Upper lobe of right lung (tissue), 1 donor: ENCODE data around the gene EPHB6. TPM values are rescaled to one million over a fixed set of nuclear protein-coding genes. Genes with fewer than 3 reads are reported as not detected.
A peak's percentile ranks its signal among the peaks of the same experiment; 100 is the strongest.

ENCODE experiments used
- ATAC-seq: fragments of 200-7000 bp; cut with Tn5 transposase; one replicate; pipeline ENCODE4 v1.9.1; 2020; ENCODE audit warnings: mild to moderate bottlenecking, moderate library complexity
- DNase-seq: peaks from one replicate; pipeline ENCODE4 v3.0.0-alpha.2; 2020
- H3K27ac ChIP-seq: fragments of 200-600 bp; one replicate; pipeline ENCODE4 v1.8.0; 2022
- H3K27me3 ChIP-seq: fragments of 200-600 bp; one replicate; pipeline ENCODE4 v1.8.0; 2022; ENCODE audit warnings: mild to moderate bottlenecking
- H3K36me3 ChIP-seq: fragments of 200-600 bp; one replicate; pipeline ENCODE4 v1.8.0; 2022
- H3K4me1 ChIP-seq: fragments of 200-600 bp; one replicate; pipeline ENCODE4 v1.8.0; 2022
- H3K4me3 ChIP-seq: fragments of 200-600 bp; one replicate; pipeline ENCODE4 v1.8.0; 2022; ENCODE audit warnings: mild to moderate bottlenecking
- H3K9me3 ChIP-seq: fragments of 200-600 bp; one replicate; pipeline ENCODE4 v1.8.0; 2022
- intact Hi-C: fragments of 100-400 bp; cut with DNase I; formaldehyde crosslinking; loops from one replicate; pipeline ENCODE4 v1.11.0; 2022
- total RNA-seq: library from RNA; stranded (reverse); fragmentation: NEBNext Ultra II Directional; extraction: Animal tissue kit (Norgen Biotek cat#: 25700); gene quantifications from one replicate; pipeline ENCODE4 v1.2.1, GENCODE V29; 2021
- TF ChIP-seq, protein P1 (sequence below): fragments of 200-600 bp; IDR thresholded peaks from one replicate; pipeline ENCODE4 v1.8.0; 2022; ENCODE audit warnings: antibody characterized with exemption
- donor health status: DM: no; HTN: yes; CAD: no; lungs with severe emphysema.

EPHB6 gene
- total RNA-seq, 1 donor from 2014 or later, result 12.8 TPM

DNA sequence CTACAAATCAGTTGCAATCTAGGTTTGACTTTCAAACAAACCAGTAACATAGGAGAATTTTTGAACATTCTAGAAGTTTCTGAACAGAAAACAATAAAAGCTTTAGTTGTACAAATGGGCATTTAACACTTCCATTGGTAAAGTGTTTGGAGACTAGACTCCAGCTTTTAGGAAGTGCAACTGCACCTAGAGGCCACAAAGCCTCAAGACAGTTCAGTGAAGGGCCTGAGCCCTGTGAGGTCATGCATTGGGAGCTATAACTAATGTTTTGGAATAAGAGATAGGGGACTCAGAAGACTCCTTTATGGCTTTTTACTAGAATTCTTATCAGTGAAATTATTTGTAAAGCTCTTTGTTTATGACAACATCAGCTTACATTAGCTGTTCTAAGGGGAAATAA, 3.0 kb upstream of the EPHB6 start:
- intact Hi-C loops, result loop anchor here (10.0 kb wide), 1 partner anchor 153 kb away; no protein-coding TSS in a partner anchor
- Histone ChIP-seq H3K36me3 (no peaks in the 10 kb centered on the region), H3K4me3 (no peak overlapping the region), H3K9me3 (no peaks in the 10 kb centered on the region), H3K27me3 (no peaks in the 10 kb centered on the region), H3K4me1 (peaks cover 11% of the 10 kb centered on the region), H3K27ac (no peak overlapping the region)
- DNase-seq (no peak), ATAC-seq (no peak)
- TF ChIP-seq, protein P1, sequence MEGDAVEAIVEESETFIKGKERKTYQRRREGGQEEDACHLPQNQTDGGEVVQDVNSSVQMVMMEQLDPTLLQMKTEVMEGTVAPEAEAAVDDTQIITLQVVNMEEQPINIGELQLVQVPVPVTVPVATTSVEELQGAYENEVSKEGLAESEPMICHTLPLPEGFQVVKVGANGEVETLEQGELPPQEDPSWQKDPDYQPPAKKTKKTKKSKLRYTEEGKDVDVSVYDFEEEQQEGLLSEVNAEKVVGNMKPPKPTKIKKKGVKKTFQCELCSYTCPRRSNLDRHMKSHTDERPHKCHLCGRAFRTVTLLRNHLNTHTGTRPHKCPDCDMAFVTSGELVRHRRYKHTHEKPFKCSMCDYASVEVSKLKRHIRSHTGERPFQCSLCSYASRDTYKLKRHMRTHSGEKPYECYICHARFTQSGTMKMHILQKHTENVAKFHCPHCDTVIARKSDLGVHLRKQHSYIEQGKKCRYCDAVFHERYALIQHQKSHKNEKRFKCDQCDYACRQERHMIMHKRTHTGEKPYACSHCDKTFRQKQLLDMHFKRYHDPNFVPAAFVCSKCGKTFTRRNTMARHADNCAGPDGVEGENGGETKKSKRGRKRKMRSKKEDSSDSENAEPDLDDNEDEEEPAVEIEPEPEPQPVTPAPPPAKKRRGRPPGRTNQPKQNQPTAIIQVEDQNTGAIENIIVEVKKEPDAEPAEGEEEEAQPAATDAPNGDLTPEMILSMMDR, result no peak

- DNase-seq, result peak; percentile 87
- Histone ChIP-seq H3K4me3 (peak overlapping the region; percentile 71), H3K27me3 (no peaks in the 10 kb centered on the region), H3K27ac (peak overlapping the region; percentile 63), H3K4me1 (peaks cover 11% of the 10 kb centered on the region), H3K9me3 (no peaks in the 10 kb centered on the region), H3K36me3 (no peaks in the 10 kb centered on the region)
- TF ChIP-seq, protein P1, result peak; percentile 78
- ATAC-seq, result peak; percentile 88
- intact Hi-C loops, result loop anchor here (10.0 kb wide), 1 partner anchor 151 kb away; no protein-coding TSS in a partner anchor
Observed at GRCh38 chr7:142853739-142854371, 1.0 kb upstream of the EPHB6 start.

DNA sequence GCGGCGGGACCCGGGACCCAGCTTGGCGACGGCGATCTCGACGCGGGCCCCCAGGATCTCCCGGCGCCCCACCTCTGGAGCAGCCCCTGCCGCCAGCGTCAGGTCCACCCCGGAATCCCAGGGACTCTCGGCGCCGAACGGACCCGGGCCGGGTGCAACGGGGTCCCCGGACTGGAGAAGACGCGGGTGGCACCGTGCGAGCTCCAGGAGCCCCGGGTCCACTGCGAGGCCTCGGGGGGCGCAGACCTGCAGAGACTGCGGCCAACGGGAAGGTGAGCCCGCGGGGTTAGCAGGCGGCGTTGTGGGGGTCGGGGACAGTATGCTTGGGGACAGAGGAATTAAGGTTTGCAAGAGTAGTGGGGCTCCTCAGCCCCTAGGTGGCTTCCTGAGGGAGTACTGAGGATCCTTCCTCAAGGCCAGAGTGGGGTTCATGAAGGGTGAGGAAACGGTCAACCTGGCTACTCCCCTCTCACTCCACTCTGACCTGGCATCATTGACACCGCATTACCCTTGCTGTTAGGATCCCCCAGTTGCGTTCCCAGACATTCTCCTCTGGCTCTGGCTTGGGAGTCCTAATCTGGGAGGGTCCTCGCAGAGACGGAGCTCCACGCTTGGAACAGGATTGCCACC, 353 bp downstream of the EPHB6 start:
- Histone ChIP-seq H3K36me3 (no peaks in the 10 kb centered on the region), H3K27ac (peak overlapping the region; percentile 63), H3K9me3 (no peaks in the 10 kb centered on the region), H3K4me1 (peaks cover 11% of the 10 kb centered on the region), H3K4me3 (peak overlapping the region; percentile 71), H3K27me3 (no peaks in the 10 kb centered on the region)
- no peak for ATAC-seq
- intact Hi-C loops, result loop anchor here (10.0 kb wide), 1 partner anchor 150 kb away; no protein-coding TSS in a partner anchor
- no peak for DNase-seq
- TF ChIP-seq, protein P1, result no peak

DNA sequence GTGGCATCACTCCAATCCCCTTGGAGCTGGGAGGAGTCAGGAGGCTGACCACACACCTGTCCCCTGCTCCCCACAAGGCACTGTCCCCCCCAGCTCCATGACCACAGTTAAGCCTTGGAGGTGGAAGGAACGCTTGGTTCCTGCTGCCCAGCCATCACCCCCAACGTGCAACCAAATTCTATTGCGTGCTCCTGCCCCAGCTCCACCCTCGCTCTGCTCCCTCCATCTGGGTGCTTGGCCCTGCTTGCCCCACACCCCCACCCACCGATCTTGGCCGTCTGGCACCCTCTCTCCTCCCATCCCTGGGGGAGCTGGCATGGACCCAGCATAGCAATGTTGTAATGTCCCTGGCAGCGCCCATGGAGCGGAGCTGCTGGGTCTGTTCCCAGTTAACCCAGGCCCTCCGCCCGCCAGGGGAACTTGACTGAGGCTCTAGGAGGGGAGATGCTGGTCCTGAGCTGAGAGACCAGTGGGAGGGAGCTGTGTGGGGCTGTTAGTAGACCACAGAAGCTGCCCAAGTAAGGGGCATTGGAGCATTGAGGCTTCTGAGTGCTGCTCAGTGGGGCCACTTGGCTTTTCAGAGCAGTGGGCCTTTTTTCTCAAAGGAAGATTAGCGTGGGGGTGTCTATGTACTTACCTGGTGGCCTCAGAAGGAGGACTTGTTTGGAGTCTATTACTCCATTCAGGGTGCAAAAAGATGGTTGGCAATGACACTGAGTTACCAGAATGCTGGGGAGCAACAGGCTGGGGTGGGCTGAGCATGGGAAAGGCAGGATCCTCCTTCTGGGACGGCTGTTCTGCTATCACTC, 1.1 kb downstream of the EPHB6 start:
- H3K36me3 ChIP-seq, result no peaks in the 10 kb centered on the region
- DNase-seq (peak; percentile 84), ATAC-seq (peak; percentile 54)
- intact Hi-C loops, result loop anchor here (10.0 kb wide), 1 partner anchor 149 kb away; no protein-coding TSS in a partner anchor
- no peaks in the 10 kb centered on the region for H3K9me3 ChIP-seq
- peak overlapping the region; percentile 71 for H3K4me3 ChIP-seq
- peaks cover 11% of the 10 kb centered on the region for H3K4me1 ChIP-seq
- TF ChIP-seq, protein P1, result no peak
- H3K27ac ChIP-seq, result no peak overlapping the region
- H3K27me3 ChIP-seq, result no peaks in the 10 kb centered on the region

GRCh38 chr7:142856565-142857245, 1.8 kb downstream of the EPHB6 start:
- peaks cover 11% of the 10 kb centered on the region for H3K4me1 ChIP-seq
- no peaks in the 10 kb centered on the region for H3K9me3 ChIP-seq
- TF ChIP-seq, protein P1, result no peak
- no peaks in the 10 kb centered on the region for H3K36me3 ChIP-seq
- no peaks in the 10 kb centered on the region for H3K27me3 ChIP-seq
- no peak for ATAC-seq
- no peak overlapping the region for H3K27ac ChIP-seq
- intact Hi-C loops, result loop anchor here (10.0 kb wide), 1 partner anchor 148 kb away; no protein-coding TSS in a partner anchor
- DNase-seq, result no peak
- no peak overlapping the region for H3K4me3 ChIP-seq
